Cerebellar nuclear complex (tissue), 1 donor: ENCODE measurements around the gene EFHD1.
"Not testable (repeated sequence)": the region's sequence is repeated elsewhere in the genome, so short reads cannot be mapped to it uniquely, and the experiment has no call there.

Experiments used
- DNase-seq, 2 experiments: peaks; one replicate each; lab custom pipeline; 2025; lab: John Stamatoyannopoulos, UW

EFHD1 gene

GRCh38 chr2:232621186-232621585, 12.2 kb upstream of the EFHD1 start:
- DNase-seq: no peak

- DNase-seq: no peak
Observed at GRCh38 chr2:232622563-232622962, 10.8 kb upstream of the EFHD1 start.

GRCh38 chr2:232623768-232624765, 9.3 kb upstream of the EFHD1 start:
- DNase-seq: no peak

GRCh38 chr2:232626584-232626983, 6.8 kb upstream of the EFHD1 start:
- no peak for DNase-seq

- DNase-seq: no peak
Observed at GRCh38 chr2:232628466-232629128, 4.8 kb upstream of the EFHD1 start.

GRCh38 chr2:232629129-232629475, 4.3 kb upstream of the EFHD1 start:
- no peak for DNase-seq

GRCh38 chr2:232632229-232632903, 1.0 kb upstream of the EFHD1 start:
- DNase-seq: no peak

GRCh38 chr2:232632904-232633412, 446 bp upstream of the EFHD1 start:
- no peak for DNase-seq

GRCh38 chr2:232634206-232635150, 1.1 kb downstream of the EFHD1 start:
- no peak for DNase-seq

- not testable (repeated sequence) for DNase-seq
Observed at GRCh38 chr2:232635376-232635775, 2.0 kb downstream of the EFHD1 start.

GRCh38 chr2:232635820-232636219, 2.4 kb downstream of the EFHD1 start:
- DNase-seq: no peak

GRCh38 chr2:232636788-232637420, 3.5 kb downstream of the EFHD1 start:
- DNase-seq: no peak

GRCh38 chr2:232637866-232638583, 4.6 kb downstream of the EFHD1 start:
- DNase-seq: no peak

- DNase-seq: no peak
Observed at GRCh38 chr2:232641153-232641848, 7.9 kb downstream of the EFHD1 start.

- DNase-seq: no peak
Observed at GRCh38 chr2:232643147-232643425, 9.7 kb downstream of the EFHD1 start.

- no peak for DNase-seq
Observed at GRCh38 chr2:232643813-232644347, 10.5 kb downstream of the EFHD1 start.

- no peak for DNase-seq
Observed at GRCh38 chr2:232645061-232645460, 11.7 kb downstream of the EFHD1 start.

GRCh38 chr2:232646726-232647125, 13.3 kb downstream of the EFHD1 start:
- no peak for DNase-seq

- DNase-seq: no peak
Observed at GRCh38 chr2:232647261-232647660, 13.9 kb downstream of the EFHD1 start.
